ENCODE results near the gene SLC35F1.

- no peak for TF ChIP-seq POLR2A (IDR thresholded peaks at IDR 0.05)
- TF ChIP-seq, protein P1, sequence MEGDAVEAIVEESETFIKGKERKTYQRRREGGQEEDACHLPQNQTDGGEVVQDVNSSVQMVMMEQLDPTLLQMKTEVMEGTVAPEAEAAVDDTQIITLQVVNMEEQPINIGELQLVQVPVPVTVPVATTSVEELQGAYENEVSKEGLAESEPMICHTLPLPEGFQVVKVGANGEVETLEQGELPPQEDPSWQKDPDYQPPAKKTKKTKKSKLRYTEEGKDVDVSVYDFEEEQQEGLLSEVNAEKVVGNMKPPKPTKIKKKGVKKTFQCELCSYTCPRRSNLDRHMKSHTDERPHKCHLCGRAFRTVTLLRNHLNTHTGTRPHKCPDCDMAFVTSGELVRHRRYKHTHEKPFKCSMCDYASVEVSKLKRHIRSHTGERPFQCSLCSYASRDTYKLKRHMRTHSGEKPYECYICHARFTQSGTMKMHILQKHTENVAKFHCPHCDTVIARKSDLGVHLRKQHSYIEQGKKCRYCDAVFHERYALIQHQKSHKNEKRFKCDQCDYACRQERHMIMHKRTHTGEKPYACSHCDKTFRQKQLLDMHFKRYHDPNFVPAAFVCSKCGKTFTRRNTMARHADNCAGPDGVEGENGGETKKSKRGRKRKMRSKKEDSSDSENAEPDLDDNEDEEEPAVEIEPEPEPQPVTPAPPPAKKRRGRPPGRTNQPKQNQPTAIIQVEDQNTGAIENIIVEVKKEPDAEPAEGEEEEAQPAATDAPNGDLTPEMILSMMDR (IDR thresholded peaks at IDR 0.05): no peak
Measured at GRCh38 chr6:118248171-118248570, 341.1 kb downstream of the SLC35F1 start.
